ENCODE measurements around the gene MLLT10.
"Not testable (repeated sequence)": the region's sequence is repeated elsewhere in the genome, so short reads cannot be mapped to it uniquely, and the experiment has no call there.

The MLLT10 gene

DNA sequence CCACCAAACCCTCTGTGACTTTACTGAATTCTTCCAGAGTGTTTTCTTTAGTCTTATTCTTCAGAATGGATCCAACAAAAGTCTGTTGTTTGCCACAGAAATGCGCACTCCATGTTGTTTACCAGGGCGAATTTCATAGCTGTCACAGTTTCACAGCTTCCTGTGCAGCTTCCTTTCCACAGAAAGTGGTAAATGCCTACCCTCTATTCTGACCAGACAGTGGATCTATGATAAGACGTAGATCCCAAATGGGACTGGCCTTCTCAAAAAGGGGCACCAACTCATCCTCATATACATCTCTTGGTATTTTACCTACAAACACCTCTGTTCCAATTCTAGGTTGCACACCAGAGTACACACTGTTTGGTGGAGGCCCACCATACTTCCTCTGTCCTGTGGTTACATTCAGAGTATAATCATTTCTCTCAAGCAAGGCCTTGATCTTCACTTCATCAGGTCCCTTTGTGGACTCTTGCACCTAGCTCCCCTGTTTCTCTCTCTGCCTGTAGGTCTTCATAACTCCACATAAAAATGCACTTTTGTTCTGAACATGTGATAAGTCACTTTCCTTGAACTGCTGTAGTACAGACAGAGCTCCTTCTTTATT lies 91.7 kb downstream of the MLLT10 start:
- Histone ChIP-seq H3K9me3 (ENCODE audit: control insufficient read depth, low read length) (no peaks in the 10 kb centered on the region), H3K36me3 (ENCODE audit: control insufficient read depth, insufficient read depth, low read length) (no peaks in the 10 kb centered on the region), H3K4me1 (ENCODE audit: control insufficient read depth, insufficient read depth, low read length) (no peaks in the 10 kb centered on the region)

DNA sequence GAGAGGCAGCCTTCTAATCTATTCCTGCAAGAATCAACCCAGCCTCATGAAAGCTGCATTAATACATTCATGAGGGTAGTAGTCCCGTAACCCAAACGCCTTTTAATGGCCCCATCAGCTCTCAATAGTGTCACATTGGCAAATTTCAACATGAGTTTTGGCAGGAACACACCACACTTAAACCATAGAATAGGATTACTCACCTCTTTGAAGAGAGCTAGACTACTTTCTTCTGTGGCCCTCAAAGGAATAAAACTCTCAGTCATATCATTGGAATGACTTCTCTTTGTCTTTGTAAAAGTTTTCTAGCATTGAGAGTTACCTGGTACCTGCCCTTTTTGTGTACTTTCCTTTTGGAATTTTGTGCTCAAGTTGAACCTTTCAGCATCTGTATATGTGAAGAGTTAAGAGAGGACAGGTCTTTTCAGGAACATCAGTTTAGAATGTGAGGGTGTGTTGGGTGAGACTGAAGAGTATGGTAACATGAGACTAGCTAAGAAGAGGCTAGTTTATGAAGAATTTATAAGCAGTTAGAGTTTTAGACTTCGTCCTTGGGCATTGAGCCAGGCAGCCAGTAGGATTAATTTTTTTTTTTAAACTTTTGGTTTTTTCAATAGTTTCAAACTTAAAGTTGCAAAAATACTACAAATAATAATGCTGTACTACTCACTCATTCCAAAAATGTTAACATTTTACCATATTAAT lies 92.6 kb downstream of the MLLT10 start:
- no peaks in the 10 kb centered on the region for H3K27me3 ChIP-seq (ENCODE audit: control insufficient read depth, insufficient read depth, low read length)
- H3K9ac ChIP-seq (ENCODE audit: low read length), result no peak overlapping the region
- no peaks in the 10 kb centered on the region for H3K36me3 ChIP-seq (ENCODE audit: control insufficient read depth, insufficient read depth, low read length)
- H3K4me1 ChIP-seq (ENCODE audit: control insufficient read depth, insufficient read depth, low read length), result no peaks in the 10 kb centered on the region
- no peak overlapping the region for H3K4me3 ChIP-seq (ENCODE audit: low read length)
- no peaks in the 10 kb centered on the region for H3K9me3 ChIP-seq (ENCODE audit: control insufficient read depth, low read length)

More for the DNA sequence above, 91.7 kb downstream of the MLLT10 start:
- Histone ChIP-seq H3K9ac (ENCODE audit: low read length) (no peak overlapping the region), H3K4me3 (ENCODE audit: low read length) (no peak overlapping the region), H3K27me3 (ENCODE audit: control insufficient read depth, insufficient read depth, low read length) (no peaks in the 10 kb centered on the region)

DNA sequence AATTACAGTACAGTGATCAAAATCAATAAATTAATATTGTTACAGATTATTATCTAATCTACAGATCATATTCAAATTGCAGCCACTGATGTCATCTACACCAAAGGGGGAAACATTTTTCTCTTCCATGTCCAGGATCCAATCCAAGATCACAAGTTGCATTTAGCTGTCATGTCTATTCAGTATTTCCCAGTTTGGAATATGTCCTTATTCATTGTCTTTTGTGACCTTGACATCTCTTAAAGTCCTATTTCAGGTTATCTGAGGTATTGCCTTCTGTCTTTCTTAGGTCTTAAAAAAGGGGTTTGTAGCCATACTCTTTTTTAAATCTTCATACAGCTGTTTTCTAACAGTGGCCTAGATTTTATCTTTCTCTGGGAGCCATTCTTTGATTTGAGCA lies 93.3 kb downstream of the MLLT10 start:
- no peak overlapping the region for H3K9ac ChIP-seq (ENCODE audit: low read length)
- no peak overlapping the region for H3K4me3 ChIP-seq (ENCODE audit: low read length)
- H3K36me3 ChIP-seq (ENCODE audit: control insufficient read depth, insufficient read depth, low read length), result no peaks in the 10 kb centered on the region
- no peaks in the 10 kb centered on the region for H3K9me3 ChIP-seq (ENCODE audit: control insufficient read depth, low read length)
- no peaks in the 10 kb centered on the region for H3K27me3 ChIP-seq (ENCODE audit: control insufficient read depth, insufficient read depth, low read length)
- H3K4me1 ChIP-seq (ENCODE audit: control insufficient read depth, insufficient read depth, low read length), result no peaks in the 10 kb centered on the region

DNA sequence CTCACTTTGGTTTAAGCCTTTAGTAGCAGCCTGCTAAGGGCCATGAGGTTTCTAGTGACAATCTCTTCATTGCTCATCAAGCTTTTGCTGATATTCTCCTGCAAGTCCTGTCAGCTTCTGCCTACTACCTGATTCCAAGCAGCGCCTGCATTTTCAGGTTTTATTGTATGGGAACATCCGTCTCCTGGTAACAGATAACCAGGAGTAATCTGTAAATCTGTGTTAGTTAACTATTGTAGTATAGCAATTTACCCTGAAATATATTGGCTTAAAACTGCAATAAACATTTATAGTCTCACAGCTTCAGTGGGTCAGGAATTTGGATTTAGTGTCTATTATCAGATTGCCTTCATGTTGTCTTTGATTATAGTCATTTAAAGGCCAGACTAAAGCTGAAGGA lies 94.0 kb downstream of the MLLT10 start:
- Histone ChIP-seq H3K27me3 (ENCODE audit: control insufficient read depth, insufficient read depth, low read length) (no peaks in the 10 kb centered on the region), H3K36me3 (ENCODE audit: control insufficient read depth, insufficient read depth, low read length) (no peaks in the 10 kb centered on the region), H3K4me1 (ENCODE audit: control insufficient read depth, insufficient read depth, low read length) (no peaks in the 10 kb centered on the region), H3K9ac (ENCODE audit: low read length) (no peak overlapping the region), H3K9me3 (ENCODE audit: control insufficient read depth, low read length) (no peaks in the 10 kb centered on the region), H3K4me3 (ENCODE audit: low read length) (no peak overlapping the region)

DNA sequence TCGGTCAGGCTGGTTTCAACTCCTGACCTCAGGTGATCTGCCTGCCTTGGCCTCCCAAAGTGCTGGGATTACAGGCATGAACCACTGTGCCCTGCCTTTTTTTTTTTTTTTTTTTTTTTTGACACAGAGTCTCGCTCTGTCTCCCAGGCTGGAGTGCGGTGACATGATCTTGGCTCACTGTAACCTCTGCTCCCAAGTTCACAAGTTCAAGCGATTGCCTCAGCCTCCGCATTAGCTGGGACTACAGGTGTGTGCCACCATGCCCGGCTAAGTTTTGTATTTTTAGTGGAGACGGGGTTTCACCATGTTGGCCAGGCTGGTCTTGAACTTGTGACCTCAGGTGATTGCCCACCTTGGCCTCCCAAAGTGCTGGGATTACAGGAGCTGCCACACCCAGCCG lies 94.6 kb downstream of the MLLT10 start:
- H3K9ac ChIP-seq (ENCODE audit: low read length); H3K9me3 ChIP-seq (ENCODE audit: control insufficient read depth, low read length); H3K36me3 ChIP-seq (ENCODE audit: control insufficient read depth, insufficient read depth, low read length); H3K4me1 ChIP-seq (ENCODE audit: control insufficient read depth, insufficient read depth, low read length); H3K4me3 ChIP-seq (ENCODE audit: low read length); H3K27me3 ChIP-seq (ENCODE audit: control insufficient read depth, insufficient read depth, low read length): not testable (repeated sequence)

DNA sequence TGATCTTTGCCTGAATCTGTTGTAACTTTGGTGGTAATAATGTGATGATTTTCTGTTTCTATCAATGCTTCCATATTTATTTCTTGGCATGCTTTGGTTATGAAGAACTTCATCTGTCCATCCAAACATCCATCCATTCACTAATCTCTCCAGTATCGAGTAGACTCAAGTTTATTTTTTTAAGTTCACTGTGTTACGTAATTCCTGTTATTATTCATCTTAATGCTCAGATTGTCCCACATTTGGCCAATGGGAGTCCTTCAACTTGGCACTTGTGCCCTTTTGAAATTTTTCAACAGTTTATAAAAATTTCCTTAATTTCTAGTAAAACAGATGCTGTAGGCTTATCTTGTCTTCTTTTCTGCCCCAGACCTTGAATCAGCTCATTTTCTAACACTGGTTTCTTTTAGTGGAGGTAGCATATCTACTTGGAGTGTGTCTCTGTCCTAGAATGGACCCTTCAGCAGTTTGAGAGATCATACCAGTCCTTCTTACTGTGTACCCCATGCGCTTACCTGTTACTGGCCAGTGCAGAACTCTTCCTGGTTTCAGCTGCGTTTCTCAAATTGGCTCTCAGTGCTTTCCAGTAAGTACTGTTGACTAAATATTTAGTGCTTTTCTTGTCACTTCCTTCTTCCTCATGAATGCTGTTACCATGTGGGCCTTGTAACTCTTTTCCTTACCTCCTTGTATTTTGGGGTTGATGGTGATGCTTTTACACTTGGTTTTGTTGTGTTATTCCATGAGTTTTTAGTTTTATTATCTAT lies 100.8 kb downstream of the MLLT10 start:
- Histone ChIP-seq H3K4me3 (ENCODE audit: low read length) (no peak overlapping the region), H3K27me3 (ENCODE audit: control insufficient read depth, insufficient read depth, low read length) (no peaks in the 10 kb centered on the region), H3K36me3 (ENCODE audit: control insufficient read depth, insufficient read depth, low read length) (no peaks in the 10 kb centered on the region), H3K9ac (ENCODE audit: low read length) (no peak overlapping the region), H3K4me1 (ENCODE audit: control insufficient read depth, insufficient read depth, low read length) (peaks cover 4% of the 10 kb centered on the region), H3K9me3 (ENCODE audit: control insufficient read depth, low read length) (no peaks in the 10 kb centered on the region)

DNA sequence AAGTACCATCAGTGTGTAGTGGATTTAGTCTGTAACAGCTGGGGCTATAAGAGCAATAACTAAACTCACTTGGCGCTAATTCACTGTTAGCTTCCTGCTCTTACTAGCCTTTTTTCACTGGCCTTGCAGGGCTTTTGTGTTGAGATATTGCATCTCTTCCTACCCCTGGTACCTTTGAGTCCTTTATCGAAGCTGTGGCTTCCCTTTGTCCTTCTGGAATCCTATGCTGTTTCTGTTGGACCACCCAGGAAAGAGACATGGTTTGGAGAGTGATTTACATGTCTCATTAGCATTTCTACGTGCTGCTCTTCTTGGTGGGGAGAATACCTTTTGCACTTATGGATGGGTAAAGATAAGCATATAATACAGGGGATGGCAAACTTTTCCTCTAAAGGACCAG lies 103.8 kb downstream of the MLLT10 start:
- H3K4me1 ChIP-seq (ENCODE audit: control insufficient read depth, insufficient read depth, low read length), result peaks cover 4% of the 10 kb centered on the region
- H3K36me3 ChIP-seq (ENCODE audit: control insufficient read depth, insufficient read depth, low read length), result no peaks in the 10 kb centered on the region
- no peaks in the 10 kb centered on the region for H3K27me3 ChIP-seq (ENCODE audit: control insufficient read depth, insufficient read depth, low read length)
- H3K9ac ChIP-seq (ENCODE audit: low read length), result no peak overlapping the region
- H3K4me3 ChIP-seq (ENCODE audit: low read length), result no peak overlapping the region
- H3K9me3 ChIP-seq (ENCODE audit: control insufficient read depth, low read length), result no peaks in the 10 kb centered on the region

DNA sequence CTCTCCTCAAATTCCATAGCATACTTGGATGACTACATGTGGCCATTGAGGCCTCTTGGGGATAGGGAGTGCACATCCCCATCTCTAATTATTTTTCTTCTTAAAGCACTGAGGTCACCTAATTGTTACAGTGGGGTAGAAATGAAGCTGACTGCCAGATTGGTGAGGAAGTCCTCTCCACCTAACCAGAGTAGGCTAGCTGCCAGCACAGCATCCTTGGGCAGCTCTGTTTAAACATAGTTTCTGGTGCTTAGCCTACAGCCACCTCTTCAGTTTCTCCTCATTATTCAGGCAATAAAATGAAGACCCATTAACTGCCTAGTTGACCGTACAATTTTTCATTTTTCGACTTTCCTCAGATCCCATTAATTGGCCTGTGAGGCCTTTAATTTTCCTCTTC lies 104.6 kb downstream of the MLLT10 start:
- H3K36me3 ChIP-seq (ENCODE audit: control insufficient read depth, insufficient read depth, low read length), result no peaks in the 10 kb centered on the region

DNA sequence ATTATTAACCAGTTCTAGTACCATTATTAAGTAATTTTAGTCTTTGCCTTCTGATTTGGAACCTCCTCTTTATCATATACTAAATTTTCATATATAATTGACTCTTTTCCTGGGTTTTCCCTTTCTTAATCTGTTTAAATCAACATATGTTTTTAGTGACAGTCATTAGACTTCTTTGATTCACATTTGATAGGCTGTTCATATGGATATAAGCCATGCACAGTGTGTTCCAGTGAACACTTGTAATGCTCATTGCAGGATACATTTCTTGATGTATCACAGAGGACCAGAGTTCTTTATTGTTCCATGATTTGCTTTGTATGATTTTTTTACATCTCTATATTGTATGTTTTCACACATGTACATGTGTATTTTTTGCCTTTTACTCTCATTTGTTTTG lies 114.0 kb downstream of the MLLT10 start:
- no peaks in the 10 kb centered on the region for H3K4me1 ChIP-seq (ENCODE audit: control insufficient read depth, insufficient read depth, low read length)
- no peak overlapping the region for H3K4me3 ChIP-seq (ENCODE audit: low read length)
- H3K27me3 ChIP-seq (ENCODE audit: control insufficient read depth, insufficient read depth, low read length), result no peaks in the 10 kb centered on the region
- no peak overlapping the region for H3K9ac ChIP-seq (ENCODE audit: low read length)
- H3K9me3 ChIP-seq (ENCODE audit: control insufficient read depth, low read length), result no peaks in the 10 kb centered on the region
- H3K36me3 ChIP-seq (ENCODE audit: control insufficient read depth, insufficient read depth, low read length), result no peaks in the 10 kb centered on the region

More for the DNA sequence above, 104.6 kb downstream of the MLLT10 start:
- H3K9ac ChIP-seq (ENCODE audit: low read length), result no peak overlapping the region
- H3K9me3 ChIP-seq (ENCODE audit: control insufficient read depth, low read length), result no peaks in the 10 kb centered on the region
- peaks cover 4% of the 10 kb centered on the region for H3K4me1 ChIP-seq (ENCODE audit: control insufficient read depth, insufficient read depth, low read length)
- no peaks in the 10 kb centered on the region for H3K27me3 ChIP-seq (ENCODE audit: control insufficient read depth, insufficient read depth, low read length)
- H3K4me3 ChIP-seq (ENCODE audit: low read length), result no peak overlapping the region

DNA sequence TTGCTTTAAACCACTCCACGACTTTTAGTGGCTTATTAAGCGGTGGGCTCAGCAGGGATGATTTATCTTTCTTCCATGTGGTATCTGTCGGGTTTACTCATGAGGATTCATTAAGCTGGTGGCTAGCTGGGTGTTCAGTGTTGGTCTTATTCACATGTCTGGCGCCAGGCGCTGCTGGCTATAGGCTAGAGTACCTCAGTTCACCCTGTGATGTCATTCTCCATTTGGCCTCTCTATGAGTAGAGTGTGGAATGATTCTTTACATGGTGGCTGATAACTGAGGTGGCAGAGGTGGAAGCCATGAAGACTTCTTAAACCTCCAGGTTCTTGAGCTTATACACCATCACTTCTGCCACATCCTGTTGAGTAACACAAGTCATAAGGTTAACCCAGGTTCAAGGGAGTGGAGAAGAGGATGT lies 115.4 kb downstream of the MLLT10 start:
- Histone ChIP-seq H3K36me3 (ENCODE audit: control insufficient read depth, insufficient read depth, low read length) (no peaks in the 10 kb centered on the region), H3K4me3 (ENCODE audit: low read length) (no peak overlapping the region), H3K4me1 (ENCODE audit: control insufficient read depth, insufficient read depth, low read length) (no peaks in the 10 kb centered on the region), H3K27me3 (ENCODE audit: control insufficient read depth, insufficient read depth, low read length) (no peaks in the 10 kb centered on the region), H3K9me3 (ENCODE audit: control insufficient read depth, low read length) (no peaks in the 10 kb centered on the region), H3K9ac (ENCODE audit: low read length) (no peak overlapping the region)

DNA sequence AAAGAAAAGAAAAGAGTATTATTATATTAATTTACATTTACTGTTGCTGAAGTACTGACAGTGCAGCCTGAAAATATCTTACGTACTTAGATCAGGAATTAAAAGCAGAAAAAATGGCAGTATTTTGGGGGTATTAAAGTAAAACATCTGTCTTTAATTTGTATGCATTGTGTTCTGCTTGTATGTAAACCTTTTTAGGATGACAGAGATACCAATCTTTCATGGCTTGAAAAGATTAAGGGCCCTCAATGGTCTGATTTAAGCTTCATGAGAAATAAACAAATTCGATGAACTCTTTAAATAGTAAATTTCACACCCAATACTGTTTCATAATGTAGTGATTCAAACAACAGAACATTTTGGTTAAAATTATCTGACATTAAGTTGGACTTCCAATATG lies 116.3 kb downstream of the MLLT10 start:
- Histone ChIP-seq H3K4me1 (ENCODE audit: control insufficient read depth, insufficient read depth, low read length) (no peaks in the 10 kb centered on the region), H3K36me3 (ENCODE audit: control insufficient read depth, insufficient read depth, low read length) (no peaks in the 10 kb centered on the region), H3K9me3 (ENCODE audit: control insufficient read depth, low read length) (no peaks in the 10 kb centered on the region), H3K4me3 (ENCODE audit: low read length) (no peak overlapping the region), H3K9ac (ENCODE audit: low read length) (no peak overlapping the region), H3K27me3 (ENCODE audit: control insufficient read depth, insufficient read depth, low read length) (no peaks in the 10 kb centered on the region)

DNA sequence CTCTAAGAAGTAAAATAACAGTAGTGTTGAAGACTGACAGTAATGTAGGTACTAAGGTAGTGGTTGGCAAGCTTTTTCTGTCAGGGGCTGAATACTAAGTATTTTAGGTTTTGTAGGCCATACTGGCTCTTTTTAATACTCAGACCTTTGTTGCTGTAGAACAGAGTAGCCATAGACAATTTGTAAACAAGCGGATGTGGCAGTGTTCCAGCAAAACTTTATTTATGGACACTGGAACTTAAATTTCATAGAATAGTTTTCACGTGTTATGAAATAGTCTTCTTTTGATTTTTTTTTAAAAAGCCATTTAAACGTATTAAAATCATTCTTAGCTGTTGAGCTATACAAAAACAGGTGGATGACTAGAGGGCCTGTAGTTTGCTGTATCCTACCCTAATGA lies 121.2 kb downstream of the MLLT10 start:
- Histone ChIP-seq H3K9me3 (ENCODE audit: control insufficient read depth, low read length) (no peaks in the 10 kb centered on the region), H3K9ac (ENCODE audit: low read length) (no peak overlapping the region), H3K4me3 (ENCODE audit: low read length) (no peak overlapping the region), H3K36me3 (ENCODE audit: control insufficient read depth, insufficient read depth, low read length) (no peaks in the 10 kb centered on the region), H3K4me1 (ENCODE audit: control insufficient read depth, insufficient read depth, low read length) (no peaks in the 10 kb centered on the region), H3K27me3 (ENCODE audit: control insufficient read depth, insufficient read depth, low read length) (no peaks in the 10 kb centered on the region)
